Activated naive CD4-positive, alpha-beta T cell treated with anti-CD3 and anti-CD28 coated beads, Interleukin-2, amount 10 ng/mL, durations not matched to agents 7 days and 5 days (primary cell): ENCODE measurements around the gene MARK2.

Source experiments
- CTCF ChIA-PET: fragments of 350-600 bp; sonication (Branson Sonifier 250); formaldehyde crosslinking; loops from one replicate; lab custom pipeline; 2021; ENCODE audit warnings: antibody characterized with exemption; lab: Charles Lee
- DNase-seq: peaks from one replicate; pipeline ENCODE4 v3.0.0-alpha.2; 2020
- H3K27ac Mint-ChIP-seq: one replicate; pipeline ENCODE4 v1.8.0; 2021; ENCODE audit warnings: mild to moderate bottlenecking, moderate library complexity, mixed read lengths
- H3K27me3 Mint-ChIP-seq: one replicate; pipeline ENCODE4 v1.8.0; 2021; ENCODE audit warnings: mild to moderate bottlenecking, mixed read lengths
- H3K36me3 Mint-ChIP-seq: one replicate; pipeline ENCODE4 v1.8.0; 2021; ENCODE audit warnings: mixed read lengths
- H3K4me1 Mint-ChIP-seq: one replicate; pipeline ENCODE4 v1.8.0; 2021; ENCODE audit warnings: mixed read lengths
- H3K4me3 Mint-ChIP-seq: one replicate; pipeline ENCODE4 v1.8.0; 2021; ENCODE audit warnings: mild to moderate bottlenecking, moderate library complexity, mixed read lengths
- H3K9me3 Mint-ChIP-seq: one replicate; pipeline ENCODE4 v1.8.0; 2021; ENCODE audit warnings: mixed read lengths

Gene MARK2

DNA sequence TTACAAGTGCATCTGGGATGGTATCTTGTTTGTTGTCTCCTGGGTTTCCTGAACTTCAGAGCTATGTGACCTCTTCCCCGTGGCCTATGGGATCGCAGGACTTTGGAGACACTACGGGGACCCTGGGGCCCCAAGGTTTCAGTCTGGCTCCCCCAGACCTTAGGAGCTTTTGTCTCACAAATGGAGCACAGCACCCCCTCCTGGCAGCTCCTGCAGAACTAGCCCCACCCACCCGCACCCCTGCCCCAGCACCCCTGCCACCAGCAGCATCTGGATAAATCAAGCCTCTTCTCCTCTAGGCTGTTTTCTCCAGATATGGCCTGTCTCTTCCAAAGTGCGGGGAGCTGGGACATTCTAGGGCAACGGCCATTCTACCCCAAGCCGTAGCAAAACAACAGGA lies 67.7 kb downstream of the MARK2 start:
- H3K9me3 Mint-ChIP-seq = no peaks in the 10 kb centered on the region
- DNase-seq = peak; percentile 75
- peaks cover 40% of the 10 kb centered on the region for H3K36me3 Mint-ChIP-seq
- CTCF ChIA-PET = interaction anchor here (0.8 to 2.7 kb wide), 17 partner anchors 11 to 139 kb away, joined by 3 to 47 read pairs (median 4); partner anchors contain the start of genes MARK2 and RCOR2
- no peak overlapping the region for H3K27ac Mint-ChIP-seq
- no peaks in the 10 kb centered on the region for H3K27me3 Mint-ChIP-seq
- peaks cover 6% of the 10 kb centered on the region for H3K4me1 Mint-ChIP-seq
- no peak overlapping the region for H3K4me3 Mint-ChIP-seq

DNA sequence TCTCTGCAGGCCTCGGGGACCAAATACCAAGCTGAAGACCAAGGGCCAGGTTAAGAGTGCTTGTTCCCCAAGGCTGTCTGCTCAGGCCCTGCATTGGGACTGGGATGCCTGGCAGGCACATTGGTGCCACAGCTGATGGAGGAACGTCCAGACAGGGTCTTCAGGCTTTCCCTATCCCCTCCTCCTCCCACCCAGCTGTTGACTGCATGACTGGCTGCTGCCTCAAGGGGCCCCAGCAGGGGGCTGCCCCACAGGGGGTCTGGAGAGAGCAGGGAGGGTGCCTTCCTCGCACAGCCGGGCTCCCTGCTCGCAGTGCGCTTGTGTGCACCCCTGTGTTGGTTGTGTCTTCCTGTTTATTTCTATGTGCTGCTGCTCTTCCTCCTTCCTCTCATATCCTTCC lies 68.2 kb downstream of the MARK2 start:
- no peak overlapping the region for H3K4me3 Mint-ChIP-seq
- H3K27ac Mint-ChIP-seq = peak overlapping the region; percentile 82
- CTCF ChIA-PET = interaction anchor here (0.8 to 2.7 kb wide), 17 partner anchors 10 to 140 kb away, joined by 3 to 47 read pairs (median 4); partner anchors contain the start of genes MARK2 and RCOR2
- DNase-seq = no peak
- H3K36me3 Mint-ChIP-seq = peaks cover 37% of the 10 kb centered on the region
- no peaks in the 10 kb centered on the region for H3K9me3 Mint-ChIP-seq
- H3K27me3 Mint-ChIP-seq = peaks cover under 1% of the 10 kb centered on the region
- H3K4me1 Mint-ChIP-seq = peaks cover 6% of the 10 kb centered on the region

DNA sequence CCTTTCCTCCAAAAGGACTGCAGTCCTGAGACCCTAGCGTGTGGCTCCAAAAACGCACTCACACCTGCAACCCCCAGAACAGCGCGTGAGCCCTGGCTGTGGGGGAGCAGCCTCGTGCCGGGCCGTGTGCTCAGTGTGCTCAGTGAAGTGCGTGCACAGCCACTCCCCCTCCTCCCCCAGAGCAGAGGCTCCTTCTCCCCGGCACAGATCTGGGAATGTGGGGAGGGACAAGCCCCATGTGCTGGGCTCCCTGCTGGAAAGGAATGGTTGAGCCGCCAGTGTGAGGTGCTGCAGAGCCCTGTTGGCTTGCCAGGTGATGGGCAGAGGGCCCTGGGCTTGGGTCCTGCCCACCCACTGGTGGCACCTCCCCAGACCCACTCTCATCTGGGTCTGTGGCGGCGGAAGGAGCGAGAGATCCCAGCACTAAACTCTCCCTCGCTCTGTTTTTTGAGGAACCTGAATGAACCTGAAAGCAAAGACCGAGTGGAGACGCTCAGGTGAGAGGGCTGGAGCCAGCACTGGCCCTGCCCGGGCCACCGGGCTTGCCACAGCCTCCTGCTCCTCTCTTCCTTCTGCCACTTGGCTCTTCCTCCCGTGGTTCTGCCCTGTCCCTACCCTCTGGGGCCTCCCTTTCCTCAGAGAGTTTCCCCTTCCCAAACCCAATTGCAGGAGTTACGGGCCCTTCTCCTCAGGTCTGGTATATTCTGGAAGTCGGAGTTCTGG lies 69.1 kb downstream of the MARK2 start:
- DNase-seq = no peak
- CTCF ChIA-PET = interaction anchor here (1.7 to 2.7 kb wide), 4 partner anchors 18 to 74 kb away, joined by 5 to 47 read pairs (median 11); partner anchors contain the start of gene MARK2
- Mint-ChIP-seq H3K4me3 (no peak overlapping the region), H3K27me3 (peaks cover 4% of the 10 kb centered on the region), H3K9me3 (no peaks in the 10 kb centered on the region), H3K36me3 (peaks cover 35% of the 10 kb centered on the region), H3K4me1 (peaks cover 6% of the 10 kb centered on the region), H3K27ac (no peak overlapping the region)

DNA sequence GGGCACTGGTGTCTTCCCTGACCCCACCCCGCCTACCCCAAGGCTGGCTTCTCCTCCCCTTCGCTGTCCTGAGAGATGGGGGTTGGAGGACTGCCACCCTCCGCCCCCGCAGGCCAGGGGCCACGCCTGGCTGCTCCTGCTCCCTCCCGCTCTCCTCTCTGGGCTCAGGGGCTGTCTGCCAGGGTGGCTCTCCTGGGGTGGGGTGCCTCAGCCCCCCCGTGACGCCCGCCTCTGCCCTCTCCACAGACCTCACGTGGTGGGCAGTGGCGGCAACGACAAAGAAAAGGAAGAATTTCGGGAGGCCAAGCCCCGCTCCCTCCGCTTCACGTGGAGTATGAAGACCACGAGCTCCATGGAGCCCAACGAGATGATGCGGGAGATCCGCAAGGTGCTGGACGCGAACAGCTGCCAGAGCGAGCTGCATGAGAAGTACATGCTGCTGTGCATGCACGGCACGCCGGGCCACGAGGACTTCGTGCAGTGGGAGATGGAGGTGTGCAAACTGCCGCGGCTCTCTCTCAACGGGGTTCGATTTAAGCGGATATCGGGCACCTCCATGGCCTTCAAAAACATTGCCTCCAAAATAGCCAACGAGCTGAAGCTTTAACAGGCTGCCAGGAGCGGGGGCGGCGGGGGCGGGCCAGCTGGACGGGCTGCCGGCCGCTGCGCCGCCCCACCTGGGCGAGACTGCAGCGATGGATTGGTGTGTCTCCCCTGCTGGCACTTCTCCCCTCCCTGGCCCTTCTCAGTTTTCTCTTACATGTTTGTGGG lies 69.9 kb downstream of the MARK2 start:
- Mint-ChIP-seq H3K4me1 (peaks cover 6% of the 10 kb centered on the region), H3K36me3 (peaks cover 26% of the 10 kb centered on the region), H3K9me3 (no peaks in the 10 kb centered on the region), H3K4me3 (no peak overlapping the region), H3K27me3 (peaks cover 5% of the 10 kb centered on the region), H3K27ac (no peak overlapping the region)
- CTCF ChIA-PET = no interaction called here
- no peak for DNase-seq

DNA sequence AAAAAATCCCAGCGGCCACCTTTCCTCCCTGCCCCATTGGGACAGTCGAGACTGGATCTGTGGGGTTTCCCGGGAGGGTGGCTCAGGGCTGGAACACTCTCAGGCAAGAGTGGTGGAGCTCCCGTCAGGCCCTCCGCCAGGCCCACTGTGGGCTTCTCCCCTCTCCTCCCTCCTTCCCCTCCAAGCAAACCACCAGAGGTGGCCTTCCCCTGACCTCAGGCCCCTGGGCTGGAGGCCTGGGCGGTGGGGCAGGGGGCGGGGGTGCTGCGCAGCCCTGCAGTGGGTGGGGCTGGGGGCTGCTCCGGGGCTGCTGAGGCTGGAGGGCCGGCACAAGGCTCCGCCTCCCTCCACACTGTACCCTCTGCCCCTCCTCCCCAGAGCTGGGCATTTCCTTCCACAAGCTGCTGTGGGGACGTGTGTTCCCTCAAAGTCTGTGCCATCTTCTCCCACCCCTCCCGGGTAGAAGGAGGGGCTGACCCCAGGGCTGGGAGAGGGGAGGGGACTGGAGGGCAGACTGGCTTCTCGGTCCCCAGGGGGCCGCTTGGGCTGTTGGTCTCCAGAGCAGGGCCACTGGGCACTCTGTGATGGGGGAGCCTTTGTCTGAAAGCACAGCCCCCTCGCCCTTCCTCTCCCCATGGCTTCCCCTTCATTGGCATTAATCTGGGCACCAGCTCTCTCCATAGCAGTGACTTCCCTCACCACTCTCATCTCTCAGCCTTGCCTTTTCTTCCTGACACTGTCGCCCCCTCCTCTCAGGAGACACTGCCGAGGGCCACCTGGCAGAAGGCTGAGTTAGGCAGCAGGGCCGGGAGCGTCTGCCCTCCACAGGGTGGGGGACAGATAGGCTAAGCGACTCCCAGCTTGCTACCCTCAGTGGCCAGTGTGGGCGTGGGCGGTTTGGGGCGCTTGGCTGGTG lies 70.9 kb downstream of the MARK2 start:
- H3K36me3 Mint-ChIP-seq = peaks cover 18% of the 10 kb centered on the region
- H3K4me3 Mint-ChIP-seq = no peak overlapping the region
- H3K9me3 Mint-ChIP-seq = no peaks in the 10 kb centered on the region
- no peak for DNase-seq
- CTCF ChIA-PET = no interaction called here
- no peak overlapping the region for H3K27ac Mint-ChIP-seq
- peaks cover 6% of the 10 kb centered on the region for H3K4me1 Mint-ChIP-seq
- H3K27me3 Mint-ChIP-seq = peaks cover 16% of the 10 kb centered on the region

DNA sequence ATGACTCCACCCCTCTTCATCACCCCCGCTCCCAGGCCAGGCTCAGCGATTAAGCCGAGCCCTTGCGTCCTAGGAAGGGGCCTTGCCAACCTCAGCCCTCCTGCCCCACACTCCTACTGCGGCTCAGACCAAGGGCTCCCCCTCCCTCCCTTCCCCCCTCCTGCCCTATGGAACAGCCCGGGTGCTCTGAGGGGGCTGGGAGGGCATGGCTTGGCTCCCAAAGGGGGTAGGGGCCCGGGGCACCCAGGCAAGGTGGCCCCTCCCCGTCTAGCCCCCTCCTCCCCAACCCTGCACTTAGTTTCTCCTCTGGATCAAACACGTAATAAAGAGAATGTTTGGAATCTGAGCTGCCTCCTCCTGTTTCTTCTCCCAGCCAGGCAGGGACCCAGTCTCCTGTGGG lies 71.8 kb downstream of the MARK2 start:
- no peak overlapping the region for H3K4me3 Mint-ChIP-seq
- H3K36me3 Mint-ChIP-seq = peaks cover 11% of the 10 kb centered on the region
- peaks cover 23% of the 10 kb centered on the region for H3K27me3 Mint-ChIP-seq
- DNase-seq = no peak
- no peak overlapping the region for H3K27ac Mint-ChIP-seq
- CTCF ChIA-PET = no interaction called here
- no peaks in the 10 kb centered on the region for H3K9me3 Mint-ChIP-seq
- H3K4me1 Mint-ChIP-seq = peaks cover 6% of the 10 kb centered on the region

DNA sequence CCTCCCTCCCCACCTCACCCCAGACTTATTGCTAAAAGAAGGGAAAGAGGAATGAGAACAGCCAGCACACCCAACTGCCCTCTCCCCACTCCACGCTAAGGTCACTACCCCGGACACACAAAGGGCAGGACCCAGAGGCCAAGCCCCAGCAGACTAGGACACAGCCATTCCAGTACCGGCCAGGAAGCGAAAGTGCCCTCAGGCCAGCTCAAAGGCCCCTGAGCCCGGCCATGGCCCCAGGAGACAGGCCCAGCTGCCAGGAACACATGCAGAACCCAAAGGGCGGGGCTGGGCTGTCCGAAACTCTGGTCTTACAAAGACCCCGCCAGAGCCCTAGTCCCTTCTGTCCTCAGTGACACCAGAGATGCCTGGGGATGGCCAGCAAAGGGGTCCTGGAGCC lies 72.5 kb downstream of the MARK2 start:
- Mint-ChIP-seq H3K4me1 (peaks cover 6% of the 10 kb centered on the region), H3K4me3 (no peak overlapping the region), H3K9me3 (no peaks in the 10 kb centered on the region), H3K27me3 (peaks cover 31% of the 10 kb centered on the region), H3K36me3 (peaks cover 6% of the 10 kb centered on the region), H3K27ac (no peak overlapping the region)
- CTCF ChIA-PET = no interaction called here
- no peak for DNase-seq

DNA sequence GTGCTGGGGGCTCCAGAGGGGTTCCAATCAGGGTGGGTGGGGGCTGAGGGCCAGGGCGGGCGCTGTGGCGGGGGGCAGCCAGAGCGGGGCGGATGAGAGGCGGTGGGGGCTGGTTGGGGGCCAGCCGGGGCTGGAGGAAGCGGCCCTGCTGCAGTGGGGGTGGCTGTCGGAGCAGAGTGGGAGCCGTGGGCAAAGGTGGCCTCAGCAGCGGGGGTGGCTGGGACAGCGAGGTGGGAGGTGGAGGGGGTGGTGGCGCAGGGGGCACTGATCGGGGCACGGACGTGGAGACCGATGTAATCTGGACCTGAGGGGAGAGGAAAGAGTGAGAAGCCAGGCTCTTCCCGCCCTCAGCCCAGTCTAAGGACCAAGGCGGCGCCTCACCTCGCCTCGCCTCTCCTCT lies 73.0 kb downstream of the MARK2 start:
- no peaks in the 10 kb centered on the region for H3K9me3 Mint-ChIP-seq
- H3K4me3 Mint-ChIP-seq = no peak overlapping the region
- DNase-seq = no peak
- no peak overlapping the region for H3K27ac Mint-ChIP-seq
- peaks cover 33% of the 10 kb centered on the region for H3K27me3 Mint-ChIP-seq
- H3K36me3 Mint-ChIP-seq = peaks cover 5% of the 10 kb centered on the region
- peaks cover 5% of the 10 kb centered on the region for H3K4me1 Mint-ChIP-seq
- CTCF ChIA-PET = no interaction called here

DNA sequence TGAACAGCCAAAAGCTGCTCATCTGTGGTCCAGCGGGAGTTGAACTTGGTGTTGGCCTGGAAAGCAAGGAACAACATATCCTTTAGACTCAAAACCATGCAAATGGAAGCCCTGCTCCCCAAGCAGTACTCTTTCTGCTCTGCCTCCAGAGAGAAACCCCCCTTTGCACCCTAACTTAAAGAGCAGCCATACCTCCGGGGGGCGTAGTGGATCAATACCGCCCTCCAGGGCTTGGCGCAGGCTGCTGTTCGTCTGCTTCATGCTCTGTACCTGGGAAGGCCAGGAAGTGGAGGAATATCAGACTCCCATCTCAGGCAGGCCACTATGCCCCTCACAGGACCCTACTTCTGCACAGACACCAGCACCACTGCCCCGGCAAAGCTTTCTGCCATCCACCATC lies 73.8 kb downstream of the MARK2 start:
- Mint-ChIP-seq H3K36me3 (peaks cover 5% of the 10 kb centered on the region), H3K9me3 (no peaks in the 10 kb centered on the region), H3K27me3 (peaks cover 41% of the 10 kb centered on the region), H3K27ac (no peak overlapping the region), H3K4me1 (peaks cover 8% of the 10 kb centered on the region), H3K4me3 (no peak overlapping the region)
- CTCF ChIA-PET = interaction anchor here (1.1 kb wide), 2 partner anchors 33 to 76 kb away, joined by 3 to 4 read pairs; no protein-coding TSS in a partner anchor
- no peak for DNase-seq

DNA sequence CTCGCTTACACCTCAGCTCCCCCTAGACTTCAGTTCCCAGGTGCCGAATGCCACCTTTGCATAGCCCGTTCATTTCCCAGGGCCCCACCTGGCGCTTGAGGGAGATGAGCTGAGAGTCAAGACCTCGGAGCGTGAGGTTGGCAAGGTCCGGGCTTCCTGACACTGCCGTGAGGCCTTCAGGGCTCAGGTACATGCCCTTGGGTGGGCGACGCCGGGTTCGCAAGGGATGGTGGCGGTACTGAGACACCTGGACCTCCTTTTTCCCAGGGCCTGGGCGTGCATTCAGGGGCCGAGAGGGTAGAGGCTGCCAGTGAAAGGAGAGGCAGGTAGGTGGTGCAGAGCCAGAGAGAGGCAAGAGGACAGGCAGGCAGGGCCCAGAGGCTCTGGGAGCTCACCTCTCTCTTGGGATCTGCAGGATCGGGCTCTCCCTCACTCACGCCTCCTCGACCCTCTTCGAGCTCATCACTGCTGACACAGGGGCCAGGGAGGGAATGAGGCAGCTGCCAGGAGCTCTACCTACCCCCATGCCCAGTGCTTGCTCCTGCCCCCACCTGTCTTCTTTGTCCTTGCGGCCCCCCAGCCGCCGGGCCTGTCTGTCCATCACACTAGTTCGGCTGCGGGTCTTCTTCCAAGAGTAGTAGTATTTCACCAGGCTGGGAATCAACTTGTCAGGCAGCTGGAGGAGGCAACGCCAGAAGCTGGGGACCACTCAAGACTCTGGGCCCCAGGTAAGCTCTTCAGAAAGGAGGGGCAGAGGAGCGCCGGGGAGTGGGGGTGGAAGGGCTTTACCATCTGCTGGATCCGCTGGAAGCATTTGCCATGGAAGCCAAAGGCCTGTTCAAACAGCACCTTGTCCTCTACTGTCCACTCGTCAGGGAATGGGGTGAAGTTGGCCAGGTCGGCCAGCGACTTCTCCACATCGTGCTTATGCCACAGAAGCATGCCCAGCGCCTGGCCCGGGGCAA lies 75.2 kb downstream of the MARK2 start:
- Mint-ChIP-seq H3K27ac (no peak overlapping the region), H3K4me1 (peaks cover 16% of the 10 kb centered on the region), H3K27me3 (peaks cover 56% of the 10 kb centered on the region), H3K9me3 (no peaks in the 10 kb centered on the region), H3K36me3 (peaks cover 5% of the 10 kb centered on the region), H3K4me3 (no peak overlapping the region)
- CTCF ChIA-PET = interaction anchor here (2.0 to 2.6 kb wide), 2 partner anchors 32 to 77 kb away, joined by 7 to 9 read pairs; no protein-coding TSS in a partner anchor
- DNase-seq = no peak

DNA sequence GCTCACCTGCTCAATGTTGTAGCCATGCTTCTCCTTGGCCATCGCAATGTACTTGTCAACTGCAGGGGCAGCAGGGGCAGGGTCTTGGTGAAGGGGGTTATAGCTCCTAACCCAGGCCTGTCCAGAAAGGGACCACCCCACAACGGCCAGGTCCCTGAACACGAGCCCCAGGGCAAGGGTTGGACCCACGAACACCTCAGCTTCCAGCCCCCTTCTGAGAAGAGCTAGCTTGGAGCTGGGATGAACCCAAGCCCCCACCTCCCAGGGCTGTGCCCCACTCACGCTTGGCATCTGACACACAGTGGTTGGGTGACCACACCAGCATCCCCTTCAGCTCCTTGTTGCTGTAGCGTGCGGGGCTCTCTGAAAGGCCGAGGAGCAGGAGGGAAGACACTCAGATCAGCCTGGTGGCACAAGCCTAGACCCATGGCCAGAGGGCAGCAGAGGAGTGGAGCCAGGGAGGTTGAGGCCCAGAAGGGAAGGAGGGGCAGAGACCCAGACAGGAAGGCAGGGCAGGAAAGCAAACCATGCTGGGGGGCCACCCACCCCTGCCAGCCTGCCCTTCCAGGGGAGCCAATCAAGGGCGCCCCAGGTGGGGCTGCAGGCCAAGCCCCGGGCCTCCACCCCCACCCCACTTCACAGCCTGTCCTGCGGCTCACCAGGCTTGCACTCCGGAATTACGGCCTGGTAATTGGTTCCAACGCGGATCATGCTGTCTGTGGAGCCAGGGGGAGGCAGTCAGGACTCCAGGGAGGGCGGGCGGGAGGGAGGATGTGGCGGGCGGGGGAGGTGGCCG lies 76.2 kb downstream of the MARK2 start:
- H3K27ac Mint-ChIP-seq = no peak overlapping the region
- peaks cover 16% of the 10 kb centered on the region for H3K4me1 Mint-ChIP-seq
- peaks cover 4% of the 10 kb centered on the region for H3K36me3 Mint-ChIP-seq
- H3K27me3 Mint-ChIP-seq = peaks cover 62% of the 10 kb centered on the region
- CTCF ChIA-PET = interaction anchor here (2.0 to 2.6 kb wide), 2 partner anchors 31 to 78 kb away, joined by 7 to 9 read pairs; no protein-coding TSS in a partner anchor
- no peak for DNase-seq
- H3K9me3 Mint-ChIP-seq = no peaks in the 10 kb centered on the region
- H3K4me3 Mint-ChIP-seq = peak overlapping the region; percentile 3
